Measurements from ENCODE around the gene DHDDS. TPM values are rescaled to one million over a fixed set of nuclear protein-coding genes. Genes with fewer than 3 reads are reported as not detected.
A peak's percentile ranks its signal among the peaks of the same experiment; 100 is the strongest.

The DHDDS gene
- total and polyA plus RNA-seq, 2 of the 13 experiments (the other 11 are each of a cell fraction or from before 2014, with no cell fraction given): 18.9 to 28.3 TPM

- TF ChIP-seq RERE (CRISPR knock-in tag; IDR thresholded peaks at IDR 0.05; ENCODE audit: low read depth): peak; percentile 82
- TF ChIP-seq DZIP1 (CRISPR knock-in tag; IDR thresholded peaks at IDR 0.05): no peak
- peak; percentile 98 for TF ChIP-seq CEBPB (IDR thresholded peaks at IDR 0.05; ENCODE audit: borderline replicate concordance, low read depth, low read length)
- no peak for TF ChIP-seq MEIS2 (CRISPR knock-in tag; IDR thresholded peaks at IDR 0.05)
- TF ChIP-seq ZNF101 (CRISPR knock-in tag; IDR thresholded peaks at IDR 0.05; ENCODE audit: borderline replicate concordance, low read depth): no peak
- TF ChIP-seq TERF1 (CRISPR knock-in tag; IDR thresholded peaks at IDR 0.05): no peak
- TF ChIP-seq ZNF263 (CRISPR knock-in tag; IDR thresholded peaks at IDR 0.05): peak; percentile 70; the same call in 1 of the 2 replicates
- TF ChIP-seq ESRRA (CRISPR knock-in tag; IDR thresholded peaks at IDR 0.05; ENCODE audit: low read depth): peak; percentile 84; the same call in 1 of the 2 replicates
- TF ChIP-seq KLF6 (CRISPR knock-in tag; IDR thresholded peaks at IDR 0.05): peak; percentile 68; the same call in 1 of the 2 replicates
- no peak for TF ChIP-seq RFX5 (IDR thresholded peaks at IDR 0.05; ENCODE audit: low read depth, low read length)
- 0 out of 2 replicates have a peak, but pooled peaks have one; percentile 59 for TF ChIP-seq BRF2 (CRISPR knock-in tag; IDR thresholded peaks at IDR 0.05)
- no peak for TF ChIP-seq POLR2G (IDR thresholded peaks at IDR 0.05; ENCODE audit: low read depth, low read length)
- TF ChIP-seq LBX2 (CRISPR knock-in tag; IDR thresholded peaks at IDR 0.05; ENCODE audit: borderline replicate concordance): no peak
- TF ChIP-seq ATF2 (CRISPR knock-in tag; IDR thresholded peaks at IDR 0.05): peak; percentile 96
- no peak for TF ChIP-seq TAF1 (CRISPR knock-in tag; IDR thresholded peaks at IDR 0.05)
- 0 out of 2 replicates have a peak, but pooled peaks have one; percentile 15 for TF ChIP-seq PPARG (CRISPR knock-in tag; conservative IDR thresholded peaks at IDR 0.05)
- no peak for TF ChIP-seq ZNF891 (CRISPR knock-in tag; IDR thresholded peaks at IDR 0.05)
- TF ChIP-seq NCOA5 (CRISPR knock-in tag; IDR thresholded peaks at IDR 0.05): no peak
Observed at GRCh38 chr1:26387447-26387846, 44.7 kb upstream of the DHDDS start (continued).
